Endodermal cell (in vitro differentiated cells): ENCODE results near the gene COMMD1. TPM values are rescaled to one million over a fixed set of nuclear protein-coding genes. Genes with fewer than 3 reads are reported as not detected.
"Not testable (repeated sequence)": the region's sequence is repeated elsewhere in the genome, so short reads cannot be mapped to it uniquely, and the experiment has no call there.

Experiments used
- DNase-seq: peaks from one replicate; pipeline ENCODE4 v3.0.0-alpha.2; 2017
- H3K27ac ChIP-seq: 2 replicates; pipeline ENCODE4 v1.5.1; 2013; ENCODE audit warnings: mild to moderate bottlenecking, low read depth, low read length, moderate library complexity
- H3K27me3 ChIP-seq: 2 replicates; pipeline ENCODE4 v1.6.1; 2013; ENCODE audit warnings: mild to moderate bottlenecking, low read length, moderate library complexity; ENCODE audit not compliant: insufficient read depth, control insufficient read depth, poor library complexity, severe bottlenecking
- H3K36me3 ChIP-seq: 2 replicates; pipeline ENCODE4 v1.7.0; 2013; ENCODE audit warnings: mild to moderate bottlenecking, low read length, moderate library complexity; ENCODE audit not compliant: control insufficient read depth, insufficient read depth
- H3K4me1 ChIP-seq: one replicate; pipeline ENCODE4 v1.7.0; 2013; ENCODE audit warnings: low read length; ENCODE audit not compliant: control insufficient read depth, insufficient read depth
- H3K4me3 ChIP-seq: 2 replicates; pipeline ENCODE4 v1.5.1; 2013; ENCODE audit warnings: mild to moderate bottlenecking, low read length, moderate library complexity
- H3K9ac ChIP-seq: 2 replicates; pipeline ENCODE4 v1.6.1; 2013; ENCODE audit warnings: mild to moderate bottlenecking, low read length, moderate library complexity; ENCODE audit not compliant: poor library complexity, severe bottlenecking; ENCODE audit errors: extremely low read depth
- H3K9me3 ChIP-seq: 2 replicates; pipeline ENCODE4 v1.6.1; 2013; ENCODE audit warnings: mild to moderate bottlenecking, low read length, moderate library complexity; ENCODE audit not compliant: control insufficient read depth
- H3K27ac Mint-ChIP-seq: 2 replicates; pipeline ENCODE4 v1.8.0; 2020; ENCODE audit warnings: mixed read lengths
- H3K27me3 Mint-ChIP-seq: 2 replicates; pipeline ENCODE4 v1.8.0; 2021; ENCODE audit warnings: mild to moderate bottlenecking, mixed read lengths; ENCODE audit not compliant: insufficient read depth
- H3K36me3 Mint-ChIP-seq: 2 replicates; pipeline ENCODE4 v1.8.0; 2020; ENCODE audit warnings: low read depth, mixed read lengths
- H3K4me1 Mint-ChIP-seq: 2 replicates; pipeline ENCODE4 v1.8.0; 2020; ENCODE audit warnings: mixed read lengths
- H3K4me3 Mint-ChIP-seq: 2 replicates; pipeline ENCODE4 v1.8.0; 2020; ENCODE audit warnings: mild to moderate bottlenecking, moderate library complexity, mixed read lengths
- H3K9me3 Mint-ChIP-seq: 2 replicates; pipeline ENCODE4 v1.8.0; 2020; ENCODE audit warnings: mild to moderate bottlenecking, mixed read lengths
- WGBS, 2 experiments: methylation state at CpG; one replicate each; pipeline versions ENCODE4 v1.1.5 to v1.1.7; 2013; ENCODE audit warnings: missing lambda C conversion rate in 2 of 2, mixed read lengths in 1 of 2; ENCODE audit not compliant: insufficient coverage in 1 of 2, insufficient read length in 1 of 2; 5-methylcytosine and 5-hydroxymethylcytosine counted together
- total RNA-seq, 2 donors: library from RNA; stranded (reverse); fragmentation: NEBNext Ultra II Directional in 1 of 2; extraction: Animal tissue kit (Norgen Biotek cat#: 25700) in 1 of 2; gene quantifications; 2 replicates in 1 of 2; 3 replicates in 1 of 2; pipeline ENCODE4 v1.2.1, GENCODE V29; 2021
- TF ChIP-seq, protein P1 (sequence below): fragments of 200-600 bp; sonication (generic); conservative IDR thresholded peaks from 2 replicates; pipeline ENCODE4 v1.5.0; 2021; ENCODE audit warnings: antibody characterized with exemption, mild to moderate bottlenecking

COMMD1 gene
- total RNA-seq, 2 donors from 2014 or later: 27.8 to 28.4 TPM

- peaks cover 34% of the 10 kb centered on the region for H3K9me3 Mint-ChIP-seq
- Histone ChIP-seq H3K9ac (no peak overlapping the region), H3K27me3 (no peaks in the 10 kb centered on the region), H3K4me1 (peaks cover 2% of the 10 kb centered on the region), H3K4me3 (no peak overlapping the region), H3K27ac (no peak overlapping the region), H3K9me3 (peaks cover 20% of the 10 kb centered on the region), H3K36me3 (no peaks in the 10 kb centered on the region)
- DNase-seq: no peak
- WGBS, 2 experiments: 96 to 100% methylated on average over 1 to 3 of the region's 3 CpGs
- peaks cover 12% of the 10 kb centered on the region for H3K4me1 Mint-ChIP-seq
- TF ChIP-seq, protein P1, sequence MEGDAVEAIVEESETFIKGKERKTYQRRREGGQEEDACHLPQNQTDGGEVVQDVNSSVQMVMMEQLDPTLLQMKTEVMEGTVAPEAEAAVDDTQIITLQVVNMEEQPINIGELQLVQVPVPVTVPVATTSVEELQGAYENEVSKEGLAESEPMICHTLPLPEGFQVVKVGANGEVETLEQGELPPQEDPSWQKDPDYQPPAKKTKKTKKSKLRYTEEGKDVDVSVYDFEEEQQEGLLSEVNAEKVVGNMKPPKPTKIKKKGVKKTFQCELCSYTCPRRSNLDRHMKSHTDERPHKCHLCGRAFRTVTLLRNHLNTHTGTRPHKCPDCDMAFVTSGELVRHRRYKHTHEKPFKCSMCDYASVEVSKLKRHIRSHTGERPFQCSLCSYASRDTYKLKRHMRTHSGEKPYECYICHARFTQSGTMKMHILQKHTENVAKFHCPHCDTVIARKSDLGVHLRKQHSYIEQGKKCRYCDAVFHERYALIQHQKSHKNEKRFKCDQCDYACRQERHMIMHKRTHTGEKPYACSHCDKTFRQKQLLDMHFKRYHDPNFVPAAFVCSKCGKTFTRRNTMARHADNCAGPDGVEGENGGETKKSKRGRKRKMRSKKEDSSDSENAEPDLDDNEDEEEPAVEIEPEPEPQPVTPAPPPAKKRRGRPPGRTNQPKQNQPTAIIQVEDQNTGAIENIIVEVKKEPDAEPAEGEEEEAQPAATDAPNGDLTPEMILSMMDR: no peak
- H3K27ac Mint-ChIP-seq: no peak overlapping the region
- no peaks in the 10 kb centered on the region for H3K27me3 Mint-ChIP-seq
- H3K36me3 Mint-ChIP-seq: peaks cover 13% of the 10 kb centered on the region
- no peak overlapping the region for H3K4me3 Mint-ChIP-seq
Measured at GRCh38 chr2:62040926-62041325, 135.5 kb downstream of the COMMD1 start.

- H3K27me3 Mint-ChIP-seq, H3K9ac ChIP-seq, H3K4me1 ChIP-seq, H3K27me3 ChIP-seq, H3K27ac ChIP-seq, H3K36me3 ChIP-seq, H3K27ac Mint-ChIP-seq, DNase-seq, H3K4me3 ChIP-seq, H3K4me3 Mint-ChIP-seq: not testable (repeated sequence)
- H3K36me3 Mint-ChIP-seq: peaks cover 13% of the 10 kb centered on the region
- H3K9me3 ChIP-seq: peaks cover 29% of the 10 kb centered on the region
- peaks cover 41% of the 10 kb centered on the region for H3K9me3 Mint-ChIP-seq
- WGBS, 2 experiments: 96 to 97% methylated on average over 12 to 16 of the region's 16 CpGs
- H3K4me1 Mint-ChIP-seq: peaks cover 12% of the 10 kb centered on the region
Measured at GRCh38 chr2:62041701-62042385, 136.4 kb downstream of the COMMD1 start.

GRCh38 chr2:62042400-62042799 lies 136.9 kb downstream of the COMMD1 start:
- WGBS, 2 experiments: 95 to 97% methylated on average over 5 to 30 of the region's 30 CpGs
- Histone ChIP-seq H3K27ac (no peak overlapping the region), H3K27me3 (no peaks in the 10 kb centered on the region), H3K9ac (no peak overlapping the region), H3K4me1 (peaks cover 2% of the 10 kb centered on the region), H3K9me3 (peaks cover 35% of the 10 kb centered on the region), H3K36me3 (no peaks in the 10 kb centered on the region), H3K4me3 (no peak overlapping the region)
- H3K4me1 Mint-ChIP-seq: peaks cover 12% of the 10 kb centered on the region
- no peaks in the 10 kb centered on the region for H3K27me3 Mint-ChIP-seq
- no peak overlapping the region for H3K4me3 Mint-ChIP-seq
- TF ChIP-seq, protein P1: no peak
- peaks cover 41% of the 10 kb centered on the region for H3K9me3 Mint-ChIP-seq
- peaks cover 13% of the 10 kb centered on the region for H3K36me3 Mint-ChIP-seq
- H3K27ac Mint-ChIP-seq: no peak overlapping the region
- no peak for DNase-seq

DNA sequence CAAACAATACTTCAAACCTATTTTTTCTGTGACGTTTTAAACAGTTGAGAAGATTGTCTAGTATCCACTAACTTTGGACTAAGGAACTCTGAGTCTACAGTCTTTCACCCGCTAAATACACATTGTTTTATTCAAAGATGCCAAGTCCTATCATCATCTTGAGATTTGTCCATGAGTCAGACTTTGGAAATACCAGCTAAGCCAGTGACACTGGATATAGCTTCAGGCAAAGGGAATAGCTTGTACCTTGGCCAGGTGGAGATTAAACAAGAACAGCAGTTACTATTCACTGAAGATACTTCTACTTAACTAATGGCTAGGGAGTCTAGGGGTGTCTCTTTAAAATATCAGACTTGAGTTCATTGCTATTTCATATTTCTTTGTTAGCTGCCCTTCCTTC lies 137.5 kb downstream of the COMMD1 start:
- TF ChIP-seq, protein P1: no peak
- H3K27ac ChIP-seq: no peak overlapping the region
- 92 to 95% methylated on average over 2 of the region's 2 CpGs for WGBS, 2 experiments

More for the DNA sequence above, 137.5 kb downstream of the COMMD1 start:
- peaks cover 41% of the 10 kb centered on the region for H3K9me3 Mint-ChIP-seq
- Histone ChIP-seq H3K4me3 (no peak overlapping the region), H3K9me3 (peaks cover 35% of the 10 kb centered on the region), H3K36me3 (no peaks in the 10 kb centered on the region), H3K9ac (no peak overlapping the region), H3K4me1 (peaks cover 2% of the 10 kb centered on the region), H3K27me3 (no peaks in the 10 kb centered on the region)
- H3K27me3 Mint-ChIP-seq: no peaks in the 10 kb centered on the region
- H3K4me1 Mint-ChIP-seq: peaks cover 12% of the 10 kb centered on the region
- peaks cover 13% of the 10 kb centered on the region for H3K36me3 Mint-ChIP-seq
- H3K4me3 Mint-ChIP-seq: no peak overlapping the region
- H3K27ac Mint-ChIP-seq: no peak overlapping the region
- no peak for DNase-seq
